HepG2 (cell line): ENCODE results near the gene ACTR1B. TPM values are rescaled to one million over a fixed set of nuclear protein-coding genes. Genes with fewer than 3 reads are reported as not detected.
A peak's percentile ranks its signal among the peaks of the same experiment; 100 is the strongest.

ENCODE experiments used
- HNRNPUL1 ChIP-seq: fragments of 200-400 bp; formaldehyde crosslinking; IDR thresholded peaks from 2 replicates; pipeline ENCODE4 v1.6.1; 2017; ENCODE audit warnings: low read depth, mild to moderate bottlenecking, low read length, moderate library complexity
- RFXANK ChIP-seq: IDR thresholded peaks from 2 replicates; pipeline ENCODE4 v1.6.1; 2016
- ZFYVE20 ChIP-seq: sonication (generic); formaldehyde crosslinking; IDR thresholded peaks from 2 replicates; pipeline ENCODE4 v1.8.0; 2023; ENCODE audit warnings: low read depth, mild to moderate bottlenecking, moderate library complexity, missing genetic modification reagents, borderline replicate concordance
- ZNF136 ChIP-seq: sonication (generic); formaldehyde crosslinking; IDR thresholded peaks from 2 replicates; pipeline ENCODE4 v1.8.1; 2022; ENCODE audit warnings: low read depth, mild to moderate bottlenecking, moderate library complexity, missing genetic modification reagents
- polyA plus RNA-seq, 8 experiments: library from polyadenylated mRNA; depleted of rRNA in 3 of 8; stranded (reverse) in 7 of 8; unstranded in 1 of 8; fragments of >200 nt; fragmentation: Illumina TruSeq in 4 of 8; extraction: Trizol in 4 of 8; gene quantifications; 2 replicates each; pipeline versions ENCODE4 v1.2.1 to v1.2.3, GENCODE V29; 2011 to 2016; ENCODE audit warnings: low read depth in 4 of 8, missing spikeins in 1 of 8, mixed read lengths in 1 of 8; ENCODE audit not compliant: insufficient read depth in 1 of 8
- total RNA-seq, 5 experiments: library from RNA; depleted of rRNA; stranded (reverse); fragments of >200 nt; fragmentation: Illumina TruSeq; extraction: Trizol; gene quantifications; 2 replicates each; pipeline ENCODE4 v1.2.3, GENCODE V29; 2016; ENCODE audit warnings: low read depth in 1 of 5
- TF ChIP-seq, protein P1 (sequence below): sonication (generic); formaldehyde crosslinking; IDR thresholded peaks from 2 replicates; pipeline ENCODE4 v1.9.0; 2022; ENCODE audit warnings: missing genetic modification reagents, mild to moderate bottlenecking, borderline replicate concordance
- TF ChIP-seq, protein P2 (sequence below): IDR thresholded peaks from 2 replicates; pipeline ENCODE4 v1.6.1; 2016; ENCODE audit warnings: missing compliant biosample characterization, missing genetic modification reagents, borderline replicate concordance
- TF ChIP-seq, protein P3 (sequence below): sonication (generic); formaldehyde crosslinking; IDR thresholded peaks from 2 replicates; pipeline ENCODE4 v1.4.0; 2020; ENCODE audit warnings: missing genetic modification reagents
- TF ChIP-seq, protein P4 (sequence below): sonication (generic); formaldehyde crosslinking; IDR thresholded peaks from 2 replicates; pipeline ENCODE4 v1.5.0; 2020; ENCODE audit warnings: mild to moderate bottlenecking, missing genetic modification reagents, borderline replicate concordance
- TF ChIP-seq, protein P5 (sequence below): sonication (generic); formaldehyde crosslinking; IDR thresholded peaks from 2 replicates; pipeline ENCODE4 v1.5.0; 2020; ENCODE audit warnings: mild to moderate bottlenecking, missing genetic modification reagents
- TF ChIP-seq, protein P6 (sequence below): IDR thresholded peaks from 2 replicates; pipeline ENCODE4 v1.6.1; 2012; ENCODE audit warnings: low read depth, low read length, improper control_type of control experiment

ACTR1B gene
- total and polyA plus RNA-seq, 2 of the 13 experiments (the other 11 are each of a cell fraction or from before 2014, with no cell fraction given): 61.7 to 76.7 TPM

DNA sequence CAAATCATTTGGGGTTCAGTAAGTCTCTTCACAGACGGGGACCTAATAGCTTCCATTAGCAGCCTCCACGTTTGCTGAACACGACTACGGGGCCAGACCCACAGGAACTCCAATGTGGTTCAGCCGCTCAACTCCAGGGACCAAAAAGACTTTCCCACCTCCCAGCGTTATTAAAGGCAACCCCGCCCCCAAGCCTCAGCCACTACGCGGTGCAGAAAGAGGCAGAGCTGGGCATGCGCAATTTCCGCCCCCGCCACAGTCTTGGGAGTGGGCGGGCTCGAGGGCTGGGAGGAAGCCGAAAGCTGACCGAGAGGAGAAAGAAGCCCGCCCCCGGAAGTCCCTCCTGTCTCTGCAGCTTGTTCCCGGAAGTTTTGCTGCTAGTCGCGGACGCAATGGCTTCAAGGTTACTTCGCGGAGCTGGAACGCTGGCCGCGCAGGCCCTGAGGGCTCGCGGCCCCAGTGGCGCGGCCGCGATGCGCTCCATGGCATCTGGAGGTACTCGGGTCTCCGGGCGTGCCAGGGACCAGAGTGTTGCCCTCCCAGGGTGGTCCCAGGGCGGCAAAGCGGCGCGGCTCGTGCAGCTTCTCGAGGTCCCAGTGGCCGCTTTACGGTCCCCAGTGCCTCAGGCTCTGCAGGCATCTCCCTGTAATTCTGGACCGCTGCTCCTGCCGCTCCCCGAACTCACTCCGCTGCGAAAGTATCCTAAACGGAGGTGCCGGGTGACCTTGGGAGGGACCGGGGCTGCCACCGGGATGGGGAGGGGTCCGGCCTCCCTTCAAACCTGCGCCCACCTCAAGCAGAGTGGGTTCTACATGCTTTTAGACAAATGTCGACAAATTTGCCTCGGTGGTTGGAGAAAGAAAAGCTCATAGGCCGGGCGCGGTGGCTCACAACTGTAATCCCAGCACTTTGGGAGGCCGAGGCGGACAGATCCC, 17.9 kb downstream of the ACTR1B start, which contains the start of gene COX5B (continued):
- TF ChIP-seq, protein P1, sequence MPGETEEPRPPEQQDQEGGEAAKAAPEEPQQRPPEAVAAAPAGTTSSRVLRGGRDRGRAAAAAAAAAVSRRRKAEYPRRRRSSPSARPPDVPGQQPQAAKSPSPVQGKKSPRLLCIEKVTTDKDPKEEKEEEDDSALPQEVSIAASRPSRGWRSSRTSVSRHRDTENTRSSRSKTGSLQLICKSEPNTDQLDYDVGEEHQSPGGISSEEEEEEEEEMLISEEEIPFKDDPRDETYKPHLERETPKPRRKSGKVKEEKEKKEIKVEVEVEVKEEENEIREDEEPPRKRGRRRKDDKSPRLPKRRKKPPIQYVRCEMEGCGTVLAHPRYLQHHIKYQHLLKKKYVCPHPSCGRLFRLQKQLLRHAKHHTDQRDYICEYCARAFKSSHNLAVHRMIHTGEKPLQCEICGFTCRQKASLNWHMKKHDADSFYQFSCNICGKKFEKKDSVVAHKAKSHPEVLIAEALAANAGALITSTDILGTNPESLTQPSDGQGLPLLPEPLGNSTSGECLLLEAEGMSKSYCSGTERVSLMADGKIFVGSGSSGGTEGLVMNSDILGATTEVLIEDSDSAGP (CRISPR knock-in tag): peak; percentile 95; the same call in 1 of the 2 replicates
- TF ChIP-seq RFXANK (CRISPR knock-in tag) (no peak; the same call in 1 of the 2 replicates), ZNF136 (CRISPR knock-in tag) (peak; percentile 91), HNRNPUL1 (no peak), ZFYVE20 (CRISPR knock-in tag) (peak; percentile 58; the same call in 1 of the 2 replicates)
- TF ChIP-seq, protein P2, sequence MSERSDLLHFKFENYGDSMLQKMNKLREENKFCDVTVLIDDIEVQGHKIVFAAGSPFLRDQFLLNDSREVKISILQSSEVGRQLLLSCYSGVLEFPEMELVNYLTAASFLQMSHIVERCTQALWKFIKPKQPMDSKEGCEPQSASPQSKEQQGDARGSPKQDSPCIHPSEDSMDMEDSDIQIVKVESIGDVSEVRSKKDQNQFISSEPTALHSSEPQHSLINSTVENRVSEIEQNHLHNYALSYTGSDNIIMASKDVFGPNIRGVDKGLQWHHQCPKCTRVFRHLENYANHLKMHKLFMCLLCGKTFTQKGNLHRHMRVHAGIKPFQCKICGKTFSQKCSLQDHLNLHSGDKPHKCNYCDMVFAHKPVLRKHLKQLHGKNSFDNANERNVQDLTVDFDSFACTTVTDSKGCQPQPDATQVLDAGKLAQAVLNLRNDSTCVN: no peak; the same call in 1 of the 2 replicates
- TF ChIP-seq, protein P3, sequence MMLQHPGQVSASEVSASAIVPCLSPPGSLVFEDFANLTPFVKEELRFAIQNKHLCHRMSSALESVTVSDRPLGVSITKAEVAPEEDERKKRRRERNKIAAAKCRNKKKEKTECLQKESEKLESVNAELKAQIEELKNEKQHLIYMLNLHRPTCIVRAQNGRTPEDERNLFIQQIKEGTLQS (CRISPR knock-in tag): peak; percentile 45; the same call in 1 of the 2 replicates
- TF ChIP-seq, protein P4, sequence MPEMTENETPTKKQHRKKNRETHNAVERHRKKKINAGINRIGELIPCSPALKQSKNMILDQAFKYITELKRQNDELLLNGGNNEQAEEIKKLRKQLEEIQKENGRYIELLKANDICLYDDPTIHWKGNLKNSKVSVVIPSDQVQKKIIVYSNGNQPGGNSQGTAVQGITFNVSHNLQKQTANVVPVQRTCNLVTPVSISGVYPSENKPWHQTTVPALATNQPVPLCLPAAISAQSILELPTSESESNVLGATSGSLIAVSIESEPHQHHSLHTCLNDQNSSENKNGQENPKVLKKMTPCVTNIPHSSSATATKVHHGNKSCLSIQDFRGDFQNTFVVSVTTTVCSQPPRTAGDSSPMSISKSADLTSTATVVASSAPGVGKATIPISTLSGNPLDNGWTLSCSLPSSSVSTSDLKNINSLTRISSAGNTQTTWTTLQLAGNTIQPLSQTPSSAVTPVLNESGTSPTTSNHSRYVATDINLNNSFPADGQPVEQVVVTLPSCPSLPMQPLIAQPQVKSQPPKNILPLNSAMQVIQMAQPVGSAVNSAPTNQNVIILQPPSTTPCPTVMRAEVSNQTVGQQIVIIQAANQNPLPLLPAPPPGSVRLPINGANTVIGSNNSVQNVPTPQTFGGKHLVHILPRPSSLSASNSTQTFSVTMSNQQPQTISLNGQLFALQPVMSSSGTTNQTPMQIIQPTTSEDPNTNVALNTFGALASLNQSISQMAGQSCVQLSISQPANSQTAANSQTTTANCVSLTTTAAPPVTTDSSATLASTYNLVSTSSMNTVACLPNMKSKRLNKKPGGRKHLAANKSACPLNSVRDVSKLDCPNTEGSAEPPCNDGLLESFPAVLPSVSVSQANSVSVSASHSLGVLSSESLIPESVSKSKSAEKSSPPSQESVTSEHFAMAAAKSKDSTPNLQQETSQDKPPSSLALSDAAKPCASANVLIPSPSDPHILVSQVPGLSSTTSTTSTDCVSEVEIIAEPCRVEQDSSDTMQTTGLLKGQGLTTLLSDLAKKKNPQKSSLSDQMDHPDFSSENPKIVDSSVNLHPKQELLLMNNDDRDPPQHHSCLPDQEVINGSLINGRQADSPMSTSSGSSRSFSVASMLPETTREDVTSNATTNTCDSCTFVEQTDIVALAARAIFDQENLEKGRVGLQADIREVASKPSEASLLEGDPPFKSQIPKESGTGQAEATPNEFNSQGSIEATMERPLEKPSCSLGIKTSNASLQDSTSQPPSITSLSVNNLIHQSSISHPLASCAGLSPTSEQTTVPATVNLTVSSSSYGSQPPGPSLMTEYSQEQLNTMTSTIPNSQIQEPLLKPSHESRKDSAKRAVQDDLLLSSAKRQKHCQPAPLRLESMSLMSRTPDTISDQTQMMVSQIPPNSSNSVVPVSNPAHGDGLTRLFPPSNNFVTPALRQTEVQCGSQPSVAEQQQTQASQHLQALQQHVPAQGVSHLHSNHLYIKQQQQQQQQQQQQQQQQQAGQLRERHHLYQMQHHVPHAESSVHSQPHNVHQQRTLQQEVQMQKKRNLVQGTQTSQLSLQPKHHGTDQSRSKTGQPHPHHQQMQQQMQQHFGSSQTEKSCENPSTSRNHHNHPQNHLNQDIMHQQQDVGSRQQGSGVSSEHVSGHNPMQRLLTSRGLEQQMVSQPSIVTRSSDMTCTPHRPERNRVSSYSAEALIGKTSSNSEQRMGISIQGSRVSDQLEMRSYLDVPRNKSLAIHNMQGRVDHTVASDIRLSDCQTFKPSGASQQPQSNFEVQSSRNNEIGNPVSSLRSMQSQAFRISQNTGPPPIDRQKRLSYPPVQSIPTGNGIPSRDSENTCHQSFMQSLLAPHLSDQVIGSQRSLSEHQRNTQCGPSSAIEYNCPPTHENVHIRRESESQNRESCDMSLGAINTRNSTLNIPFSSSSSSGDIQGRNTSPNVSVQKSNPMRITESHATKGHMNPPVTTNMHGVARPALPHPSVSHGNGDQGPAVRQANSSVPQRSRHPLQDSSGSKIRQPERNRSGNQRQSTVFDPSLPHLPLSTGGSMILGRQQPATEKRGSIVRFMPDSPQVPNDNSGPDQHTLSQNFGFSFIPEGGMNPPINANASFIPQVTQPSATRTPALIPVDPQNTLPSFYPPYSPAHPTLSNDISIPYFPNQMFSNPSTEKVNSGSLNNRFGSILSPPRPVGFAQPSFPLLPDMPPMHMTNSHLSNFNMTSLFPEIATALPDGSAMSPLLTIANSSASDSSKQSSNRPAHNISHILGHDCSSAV (CRISPR knock-in tag): no peak
- TF ChIP-seq, protein P5, sequence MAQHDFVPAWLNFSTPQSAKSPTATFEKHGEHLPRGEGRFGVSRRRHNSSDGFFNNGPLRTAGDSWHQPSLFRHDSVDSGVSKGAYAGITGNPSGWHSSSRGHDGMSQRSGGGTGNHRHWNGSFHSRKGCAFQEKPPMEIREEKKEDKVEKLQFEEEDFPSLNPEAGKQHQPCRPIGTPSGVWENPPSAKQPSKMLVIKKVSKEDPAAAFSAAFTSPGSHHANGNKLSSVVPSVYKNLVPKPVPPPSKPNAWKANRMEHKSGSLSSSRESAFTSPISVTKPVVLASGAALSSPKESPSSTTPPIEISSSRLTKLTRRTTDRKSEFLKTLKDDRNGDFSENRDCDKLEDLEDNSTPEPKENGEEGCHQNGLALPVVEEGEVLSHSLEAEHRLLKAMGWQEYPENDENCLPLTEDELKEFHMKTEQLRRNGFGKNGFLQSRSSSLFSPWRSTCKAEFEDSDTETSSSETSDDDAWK (CRISPR knock-in tag): no peak
- TF ChIP-seq, protein P6, sequence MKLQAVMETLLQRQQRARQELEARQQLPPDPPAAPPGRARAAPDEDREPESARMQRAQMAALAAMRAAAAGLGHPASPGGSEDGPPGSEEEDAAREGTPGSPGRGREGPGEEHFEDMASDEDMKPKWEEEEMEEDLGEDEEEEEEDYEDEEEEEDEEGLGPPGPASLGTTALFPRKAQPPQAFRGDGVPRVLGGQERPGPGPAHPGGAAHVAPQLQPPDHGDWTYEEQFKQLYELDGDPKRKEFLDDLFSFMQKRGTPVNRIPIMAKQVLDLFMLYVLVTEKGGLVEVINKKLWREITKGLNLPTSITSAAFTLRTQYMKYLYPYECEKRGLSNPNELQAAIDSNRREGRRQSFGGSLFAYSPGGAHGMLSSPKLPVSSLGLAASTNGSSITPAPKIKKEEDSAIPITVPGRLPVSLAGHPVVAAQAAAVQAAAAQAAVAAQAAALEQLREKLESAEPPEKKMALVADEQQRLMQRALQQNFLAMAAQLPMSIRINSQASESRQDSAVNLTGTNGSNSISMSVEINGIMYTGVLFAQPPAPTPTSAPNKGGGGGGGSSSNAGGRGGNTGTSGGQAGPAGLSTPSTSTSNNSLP: peak; percentile 32; the same call in 1 of the 2 replicates
